KBM-7 (cell line): ENCODE measurements around the gene NOL9.

Source experiments
- DNase-seq: peaks from one replicate; pipeline ENCODE4 v3.0.0-alpha.2; 2015
- in situ Hi-C: fragments of 300-500 bp; cut with MboI; formaldehyde crosslinking; loops from 2 replicates; pipeline ENCODE4 v1.14.3; 2020; ENCODE audit warnings: low sequenced_read_pairs, low pct_unique_long_range_greater_than_20kb, mixed read lengths

The NOL9 gene

GRCh38 chr1:6481820-6482219, 72.5 kb downstream of the NOL9 start:
- in situ Hi-C loops = no loop called here
- no peak for DNase-seq

- in situ Hi-C loops = no loop called here
- no peak for DNase-seq
Observed at GRCh38 chr1:6477039-6477820, 77.1 kb downstream of the NOL9 start.

- no peak for DNase-seq
- in situ Hi-C loops = no loop called here
Observed at GRCh38 chr1:6476483-6476882, 77.8 kb downstream of the NOL9 start.

DNA sequence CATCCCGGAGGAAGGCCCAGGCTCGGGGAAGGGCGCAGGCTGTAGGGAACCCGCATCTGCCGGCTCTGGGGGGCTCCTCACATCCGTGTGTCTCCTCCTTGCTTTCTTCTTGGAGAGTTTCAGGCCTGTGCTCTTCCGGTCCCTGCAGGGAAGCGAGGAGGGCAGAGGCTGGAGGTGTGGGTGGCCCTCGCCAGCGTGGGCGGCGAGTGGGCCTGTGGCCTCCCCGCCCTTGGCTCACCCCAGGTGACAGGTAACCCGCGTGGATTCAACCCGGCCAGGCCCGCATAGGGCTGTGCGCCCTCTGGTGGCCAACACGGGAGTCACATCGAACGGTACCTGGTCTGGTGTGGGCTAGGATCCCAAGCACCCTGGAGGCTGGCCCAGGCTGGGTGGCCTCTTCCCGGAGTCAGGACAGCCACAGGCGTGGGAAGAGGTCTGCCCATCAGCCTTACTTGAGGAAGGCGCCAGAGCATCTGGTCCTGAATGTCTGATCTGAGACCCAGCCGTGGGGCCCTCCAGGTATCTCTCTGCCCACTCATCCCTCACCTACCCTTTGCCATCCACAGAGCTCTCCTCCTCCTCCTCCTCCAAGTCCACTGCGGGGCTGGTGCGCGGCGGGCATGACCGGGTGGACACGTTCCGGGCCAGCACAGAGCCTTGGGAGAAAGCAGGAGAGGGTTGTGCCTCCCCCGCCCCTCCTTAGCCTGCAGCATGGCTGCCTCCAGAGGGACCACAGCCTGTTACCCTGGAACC, 78.8 kb downstream of the NOL9 start:
- DNase-seq = peak; percentile 53
- in situ Hi-C loops = no loop called here

GRCh38 chr1:6474815-6475282, 79.5 kb downstream of the NOL9 start:
- in situ Hi-C loops = no loop called here

GRCh38 chr1:6473974-6474814, 80.1 kb downstream of the NOL9 start:
- no peak for DNase-seq
- in situ Hi-C loops = no loop called here

More at GRCh38 chr1:6474815-6475282, 79.5 kb downstream of the NOL9 start:
- no peak for DNase-seq

- DNase-seq = no peak
- in situ Hi-C loops = no loop called here
Observed at GRCh38 chr1:6473156-6473555, 81.2 kb downstream of the NOL9 start.

DNA sequence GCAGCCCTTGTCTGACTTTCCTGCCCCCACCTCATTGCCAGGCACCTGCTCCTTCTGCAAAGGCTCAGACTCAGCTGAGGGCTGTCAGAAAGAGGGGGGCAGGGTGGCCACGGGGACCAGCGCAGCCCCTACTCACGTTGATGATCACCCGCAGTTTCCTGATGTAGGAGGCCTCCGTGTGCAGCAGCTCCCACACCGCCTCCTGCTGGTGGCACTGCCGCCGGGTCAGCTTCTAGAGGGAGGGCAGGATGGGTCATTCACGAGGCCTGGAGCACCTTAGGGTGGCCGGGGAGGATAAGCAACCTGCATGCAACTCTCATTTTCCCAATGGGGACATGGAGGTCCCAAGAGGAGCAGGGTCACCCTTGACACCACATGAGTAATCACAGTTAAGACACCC, 81.9 kb downstream of the NOL9 start:
- in situ Hi-C loops = no loop called here
- no peak for DNase-seq

DNA sequence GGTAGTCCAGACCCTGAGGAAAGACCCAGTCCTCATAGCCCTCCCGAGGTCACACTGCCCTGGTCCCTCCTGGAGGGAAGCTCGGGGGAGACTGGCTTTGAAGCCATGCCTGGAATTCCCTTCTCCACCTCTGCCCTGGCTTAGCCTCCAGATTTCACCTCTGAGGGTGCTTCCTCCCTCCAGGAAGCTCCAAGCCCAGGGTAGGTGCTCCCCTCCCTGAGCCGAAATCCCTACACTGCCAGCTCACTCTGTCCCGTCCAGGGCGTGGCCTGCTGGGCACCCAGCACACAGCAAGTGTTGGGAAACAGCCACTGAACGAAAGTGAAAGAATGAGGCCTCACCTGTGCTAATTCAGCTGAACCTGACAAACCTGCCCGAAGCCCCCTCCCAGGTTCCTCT, 82.3 kb downstream of the NOL9 start:
- in situ Hi-C loops = no loop called here
- DNase-seq = no peak
